DND-41 (cell line): ENCODE results near the gene ABLIM3.

Experiments used
- EZH2 ChIP-seq: IDR thresholded peaks from 3 replicates; pipeline ENCODE4 v1.6.1; 2012; ENCODE audit warnings: borderline replicate concordance, low read depth, mild to moderate bottlenecking, moderate library complexity, low read length, inconsistent platforms; ENCODE audit not compliant: severe bottlenecking
- TF ChIP-seq, protein P1 (sequence below): IDR thresholded peaks from 2 replicates; pipeline ENCODE4 v1.5.1; 2012; ENCODE audit warnings: borderline replicate concordance, low read length, moderate library complexity, mild to moderate bottlenecking; ENCODE audit not compliant: poor library complexity, severe bottlenecking; ENCODE audit errors: extremely low read depth

DNA sequence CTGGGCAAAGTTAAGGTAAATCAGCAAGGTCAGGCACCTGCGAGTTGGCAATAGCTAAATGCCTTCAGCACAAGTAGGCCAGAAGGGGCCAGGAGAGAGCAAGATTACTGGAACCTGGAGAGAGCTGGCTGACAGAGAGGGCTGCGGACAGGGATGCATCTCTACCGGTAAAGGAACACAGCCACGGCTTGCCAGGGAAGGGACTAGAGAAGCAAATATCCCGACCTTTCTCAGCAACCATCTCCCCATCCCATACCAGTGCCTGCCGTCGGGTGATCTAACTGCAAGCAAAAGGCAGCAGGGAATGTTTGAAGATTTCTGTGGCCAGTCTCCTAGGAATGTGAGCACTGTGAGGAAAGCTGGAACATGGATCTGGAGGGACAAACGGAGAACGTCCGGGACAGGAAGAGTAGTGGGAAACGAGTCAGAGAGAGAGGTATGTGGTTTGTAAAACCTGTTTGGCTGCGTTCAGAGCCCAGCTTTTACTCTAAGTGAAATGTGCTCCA lies 15.9 kb upstream of the ABLIM3 start:
- TF ChIP-seq, protein P1, sequence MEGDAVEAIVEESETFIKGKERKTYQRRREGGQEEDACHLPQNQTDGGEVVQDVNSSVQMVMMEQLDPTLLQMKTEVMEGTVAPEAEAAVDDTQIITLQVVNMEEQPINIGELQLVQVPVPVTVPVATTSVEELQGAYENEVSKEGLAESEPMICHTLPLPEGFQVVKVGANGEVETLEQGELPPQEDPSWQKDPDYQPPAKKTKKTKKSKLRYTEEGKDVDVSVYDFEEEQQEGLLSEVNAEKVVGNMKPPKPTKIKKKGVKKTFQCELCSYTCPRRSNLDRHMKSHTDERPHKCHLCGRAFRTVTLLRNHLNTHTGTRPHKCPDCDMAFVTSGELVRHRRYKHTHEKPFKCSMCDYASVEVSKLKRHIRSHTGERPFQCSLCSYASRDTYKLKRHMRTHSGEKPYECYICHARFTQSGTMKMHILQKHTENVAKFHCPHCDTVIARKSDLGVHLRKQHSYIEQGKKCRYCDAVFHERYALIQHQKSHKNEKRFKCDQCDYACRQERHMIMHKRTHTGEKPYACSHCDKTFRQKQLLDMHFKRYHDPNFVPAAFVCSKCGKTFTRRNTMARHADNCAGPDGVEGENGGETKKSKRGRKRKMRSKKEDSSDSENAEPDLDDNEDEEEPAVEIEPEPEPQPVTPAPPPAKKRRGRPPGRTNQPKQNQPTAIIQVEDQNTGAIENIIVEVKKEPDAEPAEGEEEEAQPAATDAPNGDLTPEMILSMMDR = no peak
- no peak for TF ChIP-seq EZH2
